HepG2 (cell line): ENCODE measurements around the gene CACNG7. TPM values are rescaled to one million over a fixed set of nuclear protein-coding genes. Genes with fewer than 3 reads are reported as not detected.

ENCODE experiments used
- ATAC-seq: fragments of 200-7000 bp; cut with Tn5 transposase; 3 replicates; pipeline ENCODE4 v1.9.1; 2020; ENCODE audit warnings: mild to moderate bottlenecking, moderate library complexity
- BruUV-seq: library from RNA; stranded (reverse); fragments of 400-500 nt; replicated peaks from 2 replicates; lab custom pipeline; 2021; lab: Mats Ljungman, UMichigan
- CTCF ChIA-PET: fragments of 300-600 bp; formaldehyde crosslinking; extraction: SDS; loops from one replicate; lab custom pipeline; 2021; ENCODE audit warnings: low total read pairs, inconsistent platforms, low intra/inter-chr PET ratio; lab: Yijun Ruan, JAX
- POLR2A ChIA-PET: fragments of 350-600 bp; sonication (Branson Sonifier 250); formaldehyde crosslinking; loops from one replicate; lab custom pipeline; 2020; ENCODE audit warnings: antibody characterized with exemption, inconsistent platforms; lab: Yijun Ruan, JAX
- DNase-seq: peaks from one replicate; pipeline ENCODE4 v3.0.0-alpha.2; 2015; ENCODE audit warnings: low spot score
- FAIRE-seq: peaks from 3 replicates; lab custom pipeline; 2011; peaks lifted over from hg19 to GRCh38; lab: Jason Lieb, UNC
- H2AFZ ChIP-seq: one replicate; pipeline ENCODE4 v1.6.1; 2011; ENCODE audit warnings: low read length, inconsistent platforms
- H3K27ac ChIP-seq: fragments of 300-600 bp; 3 replicates; pipeline ENCODE4 v1.8.0; 2011; ENCODE audit warnings: mixed run types, mild to moderate bottlenecking, mixed read lengths, low read length, inconsistent platforms; ENCODE audit not compliant: insufficient read depth; ENCODE audit errors: extremely low read length
- H3K27me3 ChIP-seq, 2 experiments: fragments of 200-600 bp in 1 of 2; 2 replicates in 1 of 2; 3 replicates in 1 of 2; pipeline versions ENCODE4 v1.6.0 to v1.8.0; 2011; ENCODE audit warnings: low read length in 2 of 2, mild to moderate bottlenecking in 2 of 2, moderate library complexity in 2 of 2, inconsistent platforms in 1 of 2; ENCODE audit not compliant: insufficient read depth in 2 of 2, control insufficient read depth in 1 of 2
- H3K36me3 ChIP-seq, 2 experiments: fragments of 200-600 bp in 1 of 2; replicated peaks in 1 of 2; 2 replicates in 1 of 2; 3 replicates in 1 of 2; pipeline versions ENCODE4 v1.5.1 to v1.8.0; 2011; ENCODE audit warnings: low read length in 2 of 2, inconsistent platforms in 1 of 2; ENCODE audit not compliant: insufficient read depth in 2 of 2, control insufficient read depth in 1 of 2
- H3K4me1 ChIP-seq: 2 replicates; pipeline ENCODE4 v1.5.1; 2012; ENCODE audit warnings: low read length, inconsistent platforms; ENCODE audit not compliant: insufficient read depth
- H3K4me2 ChIP-seq: 2 replicates; pipeline ENCODE4 v1.6.0; 2011; ENCODE audit warnings: low read depth, low read length, inconsistent platforms
- H3K4me3 ChIP-seq, 3 experiments: fragments of 200-600 bp in 1 of 3; sonication (generic), shearing (Covaris generic) in 1 of 3; replicated peaks in 1 of 3; 2 replicates each; pipeline ENCODE4 v1.5.1; 2011 to 2016; ENCODE audit warnings: low read length in 3 of 3, inconsistent platforms in 2 of 3, low read depth in 2 of 3, mild to moderate bottlenecking in 2 of 3, control low read depth in 1 of 3, mixed read lengths in 1 of 3; ENCODE audit not compliant: insufficient read depth in 1 of 3
- H3K79me2 ChIP-seq: one replicate; pipeline ENCODE4 v1.6.1; 2011; ENCODE audit warnings: low read length, inconsistent platforms; ENCODE audit not compliant: insufficient read depth
- H3K9ac ChIP-seq: 2 replicates; pipeline ENCODE4 v1.6.0; 2011; ENCODE audit warnings: mild to moderate bottlenecking, low read depth, low read length, inconsistent platforms; ENCODE audit not compliant: insufficient read depth
- H3K9me3 ChIP-seq: 2 replicates; pipeline ENCODE4 v1.5.1; 2012; ENCODE audit warnings: mild to moderate bottlenecking, low read length
- H4K20me1 ChIP-seq: 2 replicates; pipeline ENCODE4 v1.6.0; 2011; ENCODE audit warnings: inconsistent platforms, mild to moderate bottlenecking, low read length, moderate library complexity; ENCODE audit not compliant: insufficient read depth
- ARNT ChIP-seq: fragments of 450-650 bp; IDR thresholded peaks from 2 replicates; pipeline ENCODE4 v1.6.1; 2017
- ATAD3A ChIP-seq: sonication (generic); formaldehyde crosslinking; IDR thresholded peaks from 2 replicates; pipeline ENCODE4 v1.4.0; 2020; ENCODE audit warnings: missing genetic modification reagents
- CAMTA2 ChIP-seq: sonication (generic); formaldehyde crosslinking; IDR thresholded peaks from 2 replicates; pipeline ENCODE4 v1.4.0; 2020; ENCODE audit warnings: mild to moderate bottlenecking, missing genetic modification reagents, borderline replicate concordance
- GPBP1L1 ChIP-seq: sonication (generic); formaldehyde crosslinking; IDR thresholded peaks from 2 replicates; pipeline ENCODE4 v1.5.0; 2020; ENCODE audit warnings: mild to moderate bottlenecking, missing genetic modification reagents
- HMGXB3 ChIP-seq: sonication (generic); formaldehyde crosslinking; IDR thresholded peaks from 2 replicates; pipeline ENCODE4 v1.4.0; 2020; ENCODE audit warnings: missing genetic modification reagents, borderline replicate concordance
- JUNB ChIP-seq: sonication (generic); formaldehyde crosslinking; IDR thresholded peaks from 2 replicates; pipeline ENCODE4 v1.8.0; 2022; ENCODE audit warnings: missing genetic modification reagents, mild to moderate bottlenecking, borderline replicate concordance
- MLLT10 ChIP-seq: sonication (generic); formaldehyde crosslinking; IDR thresholded peaks from 2 replicates; pipeline ENCODE4 v1.4.0; 2020; ENCODE audit warnings: missing genetic modification reagents
- NAIF1 ChIP-seq: sonication (generic); formaldehyde crosslinking; IDR thresholded peaks from 2 replicates; pipeline ENCODE4 v1.5.0; 2020; ENCODE audit warnings: mild to moderate bottlenecking, missing genetic modification reagents, borderline replicate concordance
- SETDB1 ChIP-seq: sonication (generic); formaldehyde crosslinking; IDR thresholded peaks from 2 replicates; pipeline ENCODE4 v1.5.1; 2020; ENCODE audit warnings: missing genetic modification reagents, mild to moderate bottlenecking, borderline replicate concordance
- SP1 ChIP-seq, 2 experiments: fragments of 450-650 bp in 1 of 2; sonication (generic) in 1 of 2; formaldehyde crosslinking in 1 of 2; IDR thresholded peaks; 2 replicates each; pipeline versions ENCODE4 v1.4.0 to v1.6.1; 2016 to 2020; ENCODE audit warnings: missing genetic modification reagents in 1 of 2
- TBP ChIP-seq: sonication (generic); formaldehyde crosslinking; IDR thresholded peaks from 2 replicates; pipeline ENCODE4 v1.5.0; 2020; ENCODE audit warnings: missing genetic modification reagents
- ZFP36L1 ChIP-seq: sonication (generic); formaldehyde crosslinking; IDR thresholded peaks from 2 replicates; pipeline ENCODE4 v1.8.0; 2022; ENCODE audit warnings: mild to moderate bottlenecking, missing genetic modification reagents, moderate library complexity
- ZNF3 ChIP-seq: IDR thresholded peaks from 2 replicates; pipeline ENCODE4 v1.7.0; 2017; ENCODE audit warnings: inconsistent platforms
- ZNF441 ChIP-seq: sonication (generic); formaldehyde crosslinking; IDR thresholded peaks from 2 replicates; pipeline ENCODE4 v1.7.0; 2021; ENCODE audit warnings: missing genetic modification reagents, borderline replicate concordance
- ZNF780A ChIP-seq: sonication (generic); formaldehyde crosslinking; IDR thresholded peaks from 2 replicates; pipeline ENCODE4 v1.8.0; 2022; ENCODE audit warnings: mild to moderate bottlenecking, missing genetic modification reagents, moderate library complexity
- ZSCAN20 ChIP-seq: sonication (generic); formaldehyde crosslinking; IDR thresholded peaks from 2 replicates; pipeline ENCODE4 v1.4.0; 2020; ENCODE audit warnings: missing genetic modification reagents, mild to moderate bottlenecking, borderline replicate concordance
- WGBS: methylation state at CpG from one replicate; pipeline ENCODE4 v1.1.6; 2017; ENCODE audit warnings: low lambda C conversion rate; 5-methylcytosine and 5-hydroxymethylcytosine counted together
- in situ Hi-C: cut with HindIII; loops from 2 replicates; pipeline ENCODE4 v1.10.0; 2017; ENCODE audit warnings: low pct_unique_long_range_greater_than_20kb; ENCODE audit not compliant: extremely low pct_ligation_motif_present
- intact Hi-C: fragments of 100-400 bp; cut with micrococcal nuclease; formaldehyde crosslinking; loops from one replicate; pipeline ENCODE4 v1.10.0; 2022; ENCODE audit not compliant: unreplicated experiment
- polyA plus RNA-seq, 8 experiments: library from polyadenylated mRNA; depleted of rRNA in 3 of 8; stranded (reverse) in 7 of 8; unstranded in 1 of 8; fragments of >200 nt; fragmentation: Illumina TruSeq in 4 of 8; extraction: Trizol in 4 of 8; gene quantifications; 2 replicates each; pipeline versions ENCODE4 v1.2.1 to v1.2.3, GENCODE V29; 2011 to 2016; ENCODE audit warnings: low read depth in 4 of 8, missing spikeins in 1 of 8, mixed read lengths in 1 of 8; ENCODE audit not compliant: insufficient read depth in 1 of 8
- total RNA-seq, 5 experiments: library from RNA; depleted of rRNA; stranded (reverse); fragments of >200 nt; fragmentation: Illumina TruSeq; extraction: Trizol; gene quantifications; 2 replicates each; pipeline ENCODE4 v1.2.3, GENCODE V29; 2016; ENCODE audit warnings: low read depth in 1 of 5

Gene CACNG7
- total and polyA plus RNA-seq, 2 of the 13 experiments (the other 11 are each of a cell fraction or from before 2014, with no cell fraction given), result not detected

GRCh38 chr19:53885036-53885435, 24.0 kb upstream of the CACNG7 start:
- BruUV-seq, result no TSS peak
- no peak for ATAC-seq
- Histone ChIP-seq H3K4me1 (peaks cover 20% of the 10 kb centered on the region), H3K4me2 (no peak overlapping the region), H4K20me1 (no peaks in the 10 kb centered on the region), H3K27ac (no peak overlapping the region), H2AFZ (no peak overlapping the region), H3K27me3 (peaks cover 0 to 38% of the 10 kb centered on the region in 2 experiments; a peak in 4 of 5 replicates)
- in situ Hi-C loops, result no loop called here
- CTCF ChIA-PET, result no interaction called here
- WGBS, result 68% methylated on average over 10 of the region's 10 CpGs
- TF ChIP-seq SETDB1 (CRISPR knock-in tag) (no peak), ARNT (no peak), MLLT10 (CRISPR knock-in tag) (no peak), CAMTA2 (CRISPR knock-in tag) (no peak), HMGXB3 (CRISPR knock-in tag) (no peak), ZNF780A (CRISPR knock-in tag) (no peak), TBP (CRISPR knock-in tag) (no peak), JUNB (CRISPR knock-in tag) (no peak), ZNF3 (CRISPR knock-in tag) (no peak), ZSCAN20 (CRISPR knock-in tag) (no peak), ZFP36L1 (CRISPR knock-in tag) (no peak), ZNF441 (CRISPR knock-in tag) (no peak), NAIF1 (CRISPR knock-in tag) (no peak), GPBP1L1 (no peak), SP1 (IDR thresholded peaks at IDR 0.05) (no peak), SP1 (CRISPR knock-in tag; IDR thresholded peaks at IDR 0.05) (no peak), ATAD3A (no peak)
- TF ChIP-seq, all 625 proteins: peak for 0
- no peak overlapping the region for H3K9ac ChIP-seq
- POLR2A ChIA-PET, result no interaction called here
- no peaks in the 10 kb centered on the region for H3K79me2 ChIP-seq
- no peaks in the 10 kb centered on the region for H3K36me3 ChIP-seq
- DNase-seq (no peak), FAIRE-seq (no peak)
- no peak overlapping the region for H3K4me3 ChIP-seq
- no peaks in the 10 kb centered on the region for H3K9me3 ChIP-seq
- intact Hi-C loops, result no loop called here
